Osteoblast (primary cell): ENCODE data around the gene WHRN. TPM values are rescaled to one million over a fixed set of nuclear protein-coding genes. Genes with fewer than 3 reads are reported as not detected.

ENCODE experiments used
- DNase-seq: peaks from one replicate; pipeline ENCODE4 v3.0.0; 2011; ENCODE audit warnings: low spot score, mixed read lengths; ENCODE audit not compliant: insufficient read length; ENCODE audit errors: missing footprints
- H2AFZ ChIP-seq: 2 replicates; pipeline ENCODE4 v1.6.0; 2011; ENCODE audit warnings: mild to moderate bottlenecking, low read length
- H3K27ac ChIP-seq: 2 replicates; pipeline ENCODE4 v1.5.1; 2011; ENCODE audit warnings: mild to moderate bottlenecking, low read depth, low read length, moderate library complexity
- H3K27me3 ChIP-seq: 2 replicates; pipeline ENCODE4 v1.6.0; 2012; ENCODE audit warnings: mild to moderate bottlenecking, control low read depth, inconsistent platforms, low read length, moderate library complexity; ENCODE audit not compliant: insufficient read depth
- H3K36me3 ChIP-seq: 2 replicates; pipeline ENCODE4 v1.5.1; 2011; ENCODE audit warnings: mild to moderate bottlenecking, low read length, control low read depth, moderate library complexity; ENCODE audit not compliant: insufficient read depth
- H3K4me1 ChIP-seq: 2 replicates; pipeline ENCODE4 v1.5.1; 2011; ENCODE audit warnings: mild to moderate bottlenecking, low read length, control low read depth, moderate library complexity; ENCODE audit not compliant: insufficient read depth
- H3K4me2 ChIP-seq: 2 replicates; pipeline ENCODE4 v1.6.0; 2011; ENCODE audit warnings: mild to moderate bottlenecking, low read length; ENCODE audit not compliant: insufficient read depth
- H3K4me3 ChIP-seq: fragments of 200-600 bp; sonication (generic); 3 replicates; pipeline ENCODE4 v1.5.1; 2012; ENCODE audit warnings: mild to moderate bottlenecking, low read length, inconsistent platforms; ENCODE audit not compliant: insufficient read depth
- H3K79me2 ChIP-seq: 2 replicates; pipeline ENCODE4 v1.6.0; 2012; ENCODE audit warnings: mild to moderate bottlenecking, low read length, control low read depth, inconsistent platforms; ENCODE audit not compliant: insufficient read depth
- H3K9me3 ChIP-seq: 2 replicates; pipeline ENCODE4 v1.5.1; 2011; ENCODE audit warnings: low read depth, low read length, control low read depth
- H4K20me1 ChIP-seq: 2 replicates; pipeline ENCODE4 v1.6.0; 2012; ENCODE audit warnings: mild to moderate bottlenecking, low read length, control low read depth; ENCODE audit not compliant: insufficient read depth
- CTCF ChIP-seq: IDR thresholded peaks from 2 replicates; pipeline ENCODE4 v1.5.1; 2011; ENCODE audit warnings: mild to moderate bottlenecking, low read depth, low read length, moderate library complexity; ENCODE audit errors: extremely low read depth
- total RNA-seq: library from RNA; depleted of rRNA; stranded (reverse); fragments of >200 nt; gene quantifications from 2 replicates; pipeline ENCODE4 v1.2.3, GENCODE V29; 2012

WHRN gene
- total RNA-seq, 1 donor: 2.2 TPM

DNA sequence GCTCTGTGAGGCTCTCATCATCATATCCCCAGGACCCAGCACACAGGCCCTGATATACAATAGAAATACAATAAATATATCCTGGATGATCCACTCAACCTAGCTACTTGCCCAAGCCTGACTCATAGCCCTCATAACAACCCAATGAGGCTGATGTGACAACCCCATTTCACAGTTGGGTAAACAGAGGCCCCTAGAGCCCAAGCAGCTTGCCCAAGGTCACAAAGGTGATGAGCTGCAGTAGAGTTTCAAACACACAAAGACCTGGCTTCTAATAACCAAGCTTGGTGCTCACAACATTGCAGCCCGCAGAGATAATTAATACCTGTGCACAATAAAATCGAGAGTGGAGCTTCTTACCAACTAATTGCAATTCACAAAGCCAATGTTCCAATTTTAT lies 114.3 kb downstream of the WHRN start:
- Histone ChIP-seq H4K20me1 (no peaks in the 10 kb centered on the region), H3K4me1 (peaks cover 19% of the 10 kb centered on the region), H3K27me3 (no peaks in the 10 kb centered on the region), H2AFZ (no peak overlapping the region), H3K4me3 (no peak overlapping the region), H3K36me3 (no peaks in the 10 kb centered on the region), H3K79me2 (peaks cover 13% of the 10 kb centered on the region), H3K27ac (no peak overlapping the region), H3K9me3 (no peaks in the 10 kb centered on the region), H3K4me2 (no peak overlapping the region)
- TF ChIP-seq CTCF: no peak
- no peak for DNase-seq

GRCh38 chr9:114389612-114390368 lies 115.5 kb downstream of the WHRN start:
- no peak overlapping the region for H2AFZ ChIP-seq
- TF ChIP-seq CTCF: no peak

GRCh38 chr9:114388764-114389375 lies 116.4 kb downstream of the WHRN start:
- no peak overlapping the region for H2AFZ ChIP-seq
- no peak overlapping the region for H3K27ac ChIP-seq
- no peak for TF ChIP-seq CTCF
- H3K9me3 ChIP-seq: no peaks in the 10 kb centered on the region
- peaks cover 40% of the 10 kb centered on the region for H3K4me1 ChIP-seq
- no peak overlapping the region for H3K4me3 ChIP-seq
- H3K4me2 ChIP-seq: no peak overlapping the region
- no peaks in the 10 kb centered on the region for H3K36me3 ChIP-seq
- peaks cover 31% of the 10 kb centered on the region for H3K79me2 ChIP-seq
- no peak for DNase-seq
- H3K27me3 ChIP-seq: no peaks in the 10 kb centered on the region
- no peaks in the 10 kb centered on the region for H4K20me1 ChIP-seq

More at GRCh38 chr9:114389612-114390368, 115.5 kb downstream of the WHRN start:
- Histone ChIP-seq H3K4me1 (peaks cover 30% of the 10 kb centered on the region), H3K36me3 (no peaks in the 10 kb centered on the region), H3K27ac (no peak overlapping the region), H4K20me1 (no peaks in the 10 kb centered on the region), H3K4me3 (no peak overlapping the region), H3K27me3 (no peaks in the 10 kb centered on the region), H3K79me2 (peaks cover 22% of the 10 kb centered on the region), H3K4me2 (no peak overlapping the region), H3K9me3 (no peaks in the 10 kb centered on the region)
- no peak for DNase-seq

GRCh38 chr9:114388357-114388682 lies 117.0 kb downstream of the WHRN start:
- Histone ChIP-seq H3K36me3 (no peaks in the 10 kb centered on the region), H4K20me1 (no peaks in the 10 kb centered on the region), H3K27me3 (no peaks in the 10 kb centered on the region), H3K9me3 (no peaks in the 10 kb centered on the region), H3K4me3 (peak overlapping the region; percentile 73), H3K4me1 (peaks cover 45% of the 10 kb centered on the region), H2AFZ (peak overlapping the region; percentile 74), H3K4me2 (peak overlapping the region; percentile 80), H3K27ac (peak overlapping the region; percentile 45), H3K79me2 (peaks cover 34% of the 10 kb centered on the region)
- no peak for DNase-seq
- no peak for TF ChIP-seq CTCF
